ENCODE results near the gene CFAP99.

DNA sequence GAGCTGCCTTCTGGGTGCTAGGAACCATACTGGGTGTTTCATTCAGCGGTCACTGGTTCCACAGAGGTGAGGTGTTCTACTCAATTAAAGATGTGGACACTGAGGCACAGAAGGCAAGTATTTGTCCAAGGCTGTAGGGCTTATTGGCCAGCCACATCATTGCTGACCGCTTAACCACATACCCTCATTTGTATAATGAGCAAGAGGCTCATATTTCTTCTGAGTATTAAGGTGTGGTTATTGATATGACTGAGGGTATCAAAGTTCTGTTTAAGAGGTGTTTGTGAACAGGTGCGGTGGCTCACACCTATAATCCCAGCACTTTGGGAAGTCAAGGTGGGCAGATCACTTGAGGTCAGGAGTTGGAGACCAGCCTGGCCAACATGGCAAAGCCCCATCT, 64.5 kb downstream of the CFAP99 start:
- TF ChIP-seq, protein P1, sequence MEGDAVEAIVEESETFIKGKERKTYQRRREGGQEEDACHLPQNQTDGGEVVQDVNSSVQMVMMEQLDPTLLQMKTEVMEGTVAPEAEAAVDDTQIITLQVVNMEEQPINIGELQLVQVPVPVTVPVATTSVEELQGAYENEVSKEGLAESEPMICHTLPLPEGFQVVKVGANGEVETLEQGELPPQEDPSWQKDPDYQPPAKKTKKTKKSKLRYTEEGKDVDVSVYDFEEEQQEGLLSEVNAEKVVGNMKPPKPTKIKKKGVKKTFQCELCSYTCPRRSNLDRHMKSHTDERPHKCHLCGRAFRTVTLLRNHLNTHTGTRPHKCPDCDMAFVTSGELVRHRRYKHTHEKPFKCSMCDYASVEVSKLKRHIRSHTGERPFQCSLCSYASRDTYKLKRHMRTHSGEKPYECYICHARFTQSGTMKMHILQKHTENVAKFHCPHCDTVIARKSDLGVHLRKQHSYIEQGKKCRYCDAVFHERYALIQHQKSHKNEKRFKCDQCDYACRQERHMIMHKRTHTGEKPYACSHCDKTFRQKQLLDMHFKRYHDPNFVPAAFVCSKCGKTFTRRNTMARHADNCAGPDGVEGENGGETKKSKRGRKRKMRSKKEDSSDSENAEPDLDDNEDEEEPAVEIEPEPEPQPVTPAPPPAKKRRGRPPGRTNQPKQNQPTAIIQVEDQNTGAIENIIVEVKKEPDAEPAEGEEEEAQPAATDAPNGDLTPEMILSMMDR (IDR thresholded peaks at IDR 0.05) = no peak
- no peak for TF ChIP-seq EP300 (IDR thresholded peaks at IDR 0.05)
